K562 (cell line): Measurements from ENCODE around the gene PDZK1IP1. TPM values are rescaled to one million over a fixed set of nuclear protein-coding genes. Genes with fewer than 3 reads are reported as not detected.

Experiments used
- ARID2 ChIP-seq: fragments of 450-650 bp; IDR thresholded peaks from 2 replicates; pipeline ENCODE4 v1.6.1; 2017; ENCODE audit warnings: antibody characterized with exemption, mild to moderate bottlenecking
- ARID3B ChIP-seq: fragments of 250-450 bp; sonication (Bioruptor Pico); IDR thresholded peaks from 2 replicates; pipeline ENCODE4 v1.4.0; 2020; ENCODE audit warnings: borderline replicate concordance
- ATF7 ChIP-seq: fragments of 450-650 bp; IDR thresholded peaks from 2 replicates; pipeline ENCODE4 v1.7.1; 2014; ENCODE audit warnings: mild to moderate bottlenecking, moderate library complexity
- BCL6 ChIP-seq: fragments of 250-450 bp; sonication (Bioruptor Pico); IDR thresholded peaks from 2 replicates; pipeline ENCODE4 v1.4.0; 2020
- CHAMP1 ChIP-seq: fragments of 450-650 bp; IDR thresholded peaks from 2 replicates; pipeline ENCODE4 v1.6.1; 2016; ENCODE audit warnings: mild to moderate bottlenecking
- GATAD2A ChIP-seq: fragments of 450-650 bp; IDR thresholded peaks from 2 replicates; pipeline ENCODE4 v1.6.1; 2017
- JUN ChIP-seq, 2 experiments: sonication (generic) in 1 of 2; formaldehyde crosslinking in 1 of 2; IDR thresholded peaks; 2 replicates each; pipeline versions ENCODE4 v1.6.1 to v1.8.0; 2012 to 2022; ENCODE audit warnings: borderline replicate concordance in 2 of 2, mild to moderate bottlenecking in 2 of 2, improper control_type of control experiment in 1 of 2, low read depth in 1 of 2, low read length in 1 of 2, missing genetic modification reagents in 1 of 2
- MTA1 ChIP-seq: fragments of 450-650 bp; IDR thresholded peaks from 2 replicates; pipeline ENCODE4 v1.6.1; 2017; ENCODE audit warnings: borderline replicate concordance
- RBFOX2 ChIP-seq: fragments of 200-400 bp; formaldehyde crosslinking; IDR thresholded peaks from 2 replicates; pipeline ENCODE4 v1.6.1; 2017; ENCODE audit warnings: low read depth, mild to moderate bottlenecking, low read length, moderate library complexity
- RHOXF2B ChIP-seq: fragments of 250-450 bp; sonication (Bioruptor Pico); conservative IDR thresholded peaks from 2 replicates; pipeline ENCODE4 v1.5.1; 2021
- TAL1 ChIP-seq: fragments of 450-650 bp; IDR thresholded peaks from 2 replicates; pipeline ENCODE4 v1.6.1; 2016; ENCODE audit warnings: mild to moderate bottlenecking
- ZFP1 ChIP-seq: fragments of 450-650 bp; formaldehyde crosslinking; IDR thresholded peaks from 2 replicates; pipeline ENCODE4 v1.4.0; 2020; ENCODE audit warnings: mild to moderate bottlenecking, mixed read lengths
- ZKSCAN3 ChIP-seq: fragments of 250-450 bp; sonication (Bioruptor Pico); IDR thresholded peaks from 2 replicates; pipeline ENCODE4 v1.4.0; 2020
- ZNF609 ChIP-seq: sonication (generic); formaldehyde crosslinking; IDR thresholded peaks from 2 replicates; pipeline ENCODE4 v1.8.1; 2023; ENCODE audit warnings: missing genetic modification reagents, mild to moderate bottlenecking, borderline replicate concordance
- polyA plus RNA-seq, 8 experiments: library from polyadenylated mRNA; depleted of rRNA in 4 of 8; stranded (reverse) in 5 of 8; unstranded in 3 of 8; fragments of >200 nt; fragmentation: Nextera tagmentation in 2 of 8; fragmentation: Illumina TruSeq in 1 of 8; extraction: Ambion mirVana in 2 of 8; extraction: Trizol in 1 of 8; gene quantifications; 2 replicates each; pipeline versions ENCODE4 v1.2.1 to v1.2.3, GENCODE V29; 2011 to 2014; ENCODE audit warnings: inconsistent platforms in 1 of 8, missing spikeins in 1 of 8
- total RNA-seq, 7 experiments: library from RNA; depleted of rRNA in 6 of 7; stranded (reverse); fragments of >200 nt in 6 of 7; fragmentation: Illumina TruSeq in 2 of 7; extraction: Trizol in 2 of 7; gene quantifications; 2 replicates each; pipeline versions ENCODE4 v1.2.1 to v1.2.3, GENCODE V29; 2011 to 2021; ENCODE audit warnings: low replicate concordance in 1 of 7
- TF ChIP-seq, protein P1 (sequence below): fragments of 450-650 bp; formaldehyde crosslinking; conservative IDR thresholded peaks from 2 replicates; pipeline ENCODE4 v1.4.0; 2022; ENCODE audit warnings: mild to moderate bottlenecking, missing genetic modification characterization

The PDZK1IP1 gene
- total and polyA plus RNA-seq, 9 of the 15 experiments (the other 6 are each of a cell fraction or from before 2014, with no cell fraction given), result 0.17 to 0.68 (median 0.53) TPM; not detected in 2

DNA sequence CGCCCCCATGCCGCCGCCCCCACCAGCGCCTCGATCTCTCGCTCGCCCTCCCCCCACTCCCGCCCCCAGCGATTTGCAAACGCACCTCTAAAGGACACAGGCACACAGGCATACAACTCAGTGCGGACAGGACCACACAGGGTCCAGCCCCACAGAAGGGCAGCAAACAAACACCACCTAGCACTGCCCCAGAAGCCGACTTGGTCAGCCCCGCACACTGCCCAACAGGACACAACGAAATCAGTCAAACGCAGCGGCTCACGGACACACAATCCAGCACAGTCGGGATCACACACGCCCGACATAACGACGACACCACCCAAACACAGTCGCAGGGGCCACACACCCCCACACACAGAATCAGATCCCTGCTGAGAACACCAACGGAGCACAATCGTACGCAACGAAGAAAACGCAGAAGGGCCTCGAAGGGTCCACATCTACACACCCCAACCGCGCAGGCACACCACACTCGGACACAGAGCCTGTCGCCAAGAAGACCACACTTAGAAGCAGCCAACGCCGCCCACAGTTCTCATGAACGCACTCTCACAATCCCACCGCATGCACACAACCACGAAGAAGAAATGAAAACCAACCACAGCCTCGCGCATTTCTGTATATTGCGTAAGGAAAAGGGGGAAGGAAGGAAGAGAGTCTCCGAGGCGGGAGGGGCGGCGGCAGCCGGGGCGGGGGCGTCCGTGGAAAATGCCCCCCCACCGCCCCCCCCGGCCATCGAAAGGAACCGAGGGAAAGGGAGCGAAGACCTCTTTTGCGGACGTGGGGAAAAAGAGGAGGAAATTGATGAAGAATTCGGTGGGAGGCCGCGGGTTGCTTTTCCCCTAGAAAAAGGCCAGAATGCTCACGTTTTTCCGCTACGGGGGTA lies 41.7 kb upstream of the PDZK1IP1 start (continued):
- TF ChIP-seq ZNF609 (CRISPR knock-in tag), result peak; percentile 58; the same call in 1 of the 2 replicates
- TF ChIP-seq ATF7, result peak; percentile 56
- TF ChIP-seq ARID3B (CRISPR knock-in tag), result 0 out of 2 replicates have a peak, but pooled peaks have one; percentile 17
- TF ChIP-seq ARID2, result peak; percentile 58; the same call in 1 of the 2 replicates
- TF ChIP-seq, protein P1, sequence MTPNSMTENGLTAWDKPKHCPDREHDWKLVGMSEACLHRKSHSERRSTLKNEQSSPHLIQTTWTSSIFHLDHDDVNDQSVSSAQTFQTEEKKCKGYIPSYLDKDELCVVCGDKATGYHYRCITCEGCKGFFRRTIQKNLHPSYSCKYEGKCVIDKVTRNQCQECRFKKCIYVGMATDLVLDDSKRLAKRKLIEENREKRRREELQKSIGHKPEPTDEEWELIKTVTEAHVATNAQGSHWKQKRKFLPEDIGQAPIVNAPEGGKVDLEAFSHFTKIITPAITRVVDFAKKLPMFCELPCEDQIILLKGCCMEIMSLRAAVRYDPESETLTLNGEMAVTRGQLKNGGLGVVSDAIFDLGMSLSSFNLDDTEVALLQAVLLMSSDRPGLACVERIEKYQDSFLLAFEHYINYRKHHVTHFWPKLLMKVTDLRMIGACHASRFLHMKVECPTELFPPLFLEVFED (CRISPR knock-in tag), result peak; percentile 94
- TF ChIP-seq JUN (IDR thresholded peaks at IDR 0.05; ENCODE audit: borderline replicate concordance, low read depth, low read length), result no peak
- 0 out of 2 replicates have a peak, but pooled peaks have one; percentile 31 for TF ChIP-seq JUN (CRISPR knock-in tag; IDR thresholded peaks at IDR 0.05; ENCODE audit: borderline replicate concordance)
- TF ChIP-seq BCL6 (CRISPR knock-in tag), result no peak
- TF ChIP-seq RBFOX2, result peak; percentile 95
- TF ChIP-seq TAL1, result peak; percentile 31; the same call in 1 of the 2 replicates
- TF ChIP-seq MTA1, result peak; percentile 87
- no peak for TF ChIP-seq ZFP1 (CRISPR knock-in tag)
- peak; percentile 70; the same call in 1 of the 2 replicates for TF ChIP-seq GATAD2A
- TF ChIP-seq CHAMP1, result no peak
- no peak; the same call in 1 of the 2 replicates for TF ChIP-seq RHOXF2B (CRISPR knock-in tag)
- no peak for TF ChIP-seq ZKSCAN3
